Lower leg skin (tissue), 3 donors: ENCODE results near the gene MAP2.

Experiments used
- CTCF ChIP-seq, 3 donors: fragments of 450-650 bp; IDR thresholded peaks; one replicate each; pipeline ENCODE4 v1.5.1; 2016; ENCODE audit warnings: antibody characterized with exemption in 3 of 3, mild to moderate bottlenecking in 3 of 3, moderate library complexity in 2 of 3
- POLR2A ChIP-seq, 2 donors: fragments of 450-650 bp; IDR thresholded peaks; one replicate each; pipeline ENCODE4 v1.6.1; 2016 to 2017; ENCODE audit warnings: antibody characterized with exemption in 2 of 2, mild to moderate bottlenecking in 1 of 2, moderate library complexity in 1 of 2

- TF ChIP-seq CTCF (IDR thresholded peaks at IDR 0.05) = no peak
- TF ChIP-seq POLR2A (IDR thresholded peaks at IDR 0.05) = no peak
These were observed 1.7 kb downstream of the MAP2 start for GRCh38 chr2:209425471-209426071.
